Measurements from ENCODE around the gene PRPF40A.

DNA sequence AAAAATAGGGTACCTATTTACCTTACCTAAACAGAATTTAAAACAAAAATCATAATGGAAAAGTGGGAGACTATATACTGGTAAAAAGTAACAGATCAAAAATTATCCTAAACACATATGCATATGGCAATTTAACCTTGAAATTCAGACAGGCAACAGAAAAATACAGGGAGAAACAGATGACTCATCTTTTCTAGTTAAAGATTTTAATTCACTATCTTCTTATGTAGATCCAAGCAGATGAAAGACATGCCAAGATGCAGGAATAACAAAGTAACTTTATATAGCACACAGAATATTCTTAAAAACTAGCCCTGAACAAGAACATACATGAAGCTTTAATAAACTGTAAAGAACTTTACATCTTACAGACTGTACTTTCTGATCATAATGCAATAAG is 30.9 kb downstream of the PRPF40A start:
- TF ChIP-seq EZH2 (IDR thresholded peaks at IDR 0.05) (no peak), POLR2AphosphoS5 (IDR thresholded peaks at IDR 0.05; ENCODE audit: borderline replicate concordance, low read depth, low read length) (no peak)
